Stimulated activated CD4-positive, alpha-beta T cell treated with anti-CD3 and anti-CD28 coated beads, TNF-alpha, amount 100 ng/mL, for 24 hours (primary cell): Measurements from ENCODE around the gene ZNF805.
"Not testable (repeated sequence)": the region's sequence is repeated elsewhere in the genome, so short reads cannot be mapped to it uniquely, and the experiment has no call there.

Source experiments
- DNase-seq, 3 experiments: peaks; one replicate each; pipeline ENCODE4 v3.0.0-alpha.2; 2020; ENCODE audit warnings: low read depth in 3 of 3

Gene ZNF805

DNA sequence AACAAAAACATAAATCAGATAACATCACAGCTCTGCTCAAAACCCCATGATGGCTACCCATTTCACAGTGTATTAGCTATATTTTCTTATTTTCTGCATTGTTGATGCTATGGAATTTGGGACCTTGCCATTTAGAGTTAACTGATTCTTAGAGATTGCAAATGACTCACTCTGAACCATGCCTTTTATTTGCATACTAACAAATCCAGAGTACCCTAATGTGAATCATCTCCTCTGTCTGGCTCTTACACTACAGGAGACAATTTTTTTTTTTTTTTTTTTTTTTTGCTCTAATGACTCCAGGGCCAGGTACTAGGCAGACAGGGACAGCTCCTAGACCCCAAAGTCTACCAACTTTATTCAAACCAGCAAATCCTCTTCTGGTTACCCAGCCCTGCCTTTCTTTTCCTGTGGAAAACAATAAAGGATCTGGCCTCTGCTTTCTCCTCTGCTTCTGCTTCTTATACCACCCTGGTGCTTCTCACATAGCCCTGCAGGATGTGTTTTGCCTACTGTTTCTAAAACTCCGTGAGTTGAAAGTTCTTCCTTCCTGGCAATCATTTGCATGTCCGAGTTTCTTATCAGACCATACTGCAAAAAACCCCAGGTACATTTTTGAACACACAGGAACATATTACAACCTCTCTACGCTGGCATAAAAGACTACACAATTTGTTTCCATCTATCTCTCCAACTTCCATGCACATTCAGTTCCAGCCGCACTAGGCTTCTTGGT is 29.3 kb downstream of the ZNF805 start:
- DNase-seq, result no peak

DNA sequence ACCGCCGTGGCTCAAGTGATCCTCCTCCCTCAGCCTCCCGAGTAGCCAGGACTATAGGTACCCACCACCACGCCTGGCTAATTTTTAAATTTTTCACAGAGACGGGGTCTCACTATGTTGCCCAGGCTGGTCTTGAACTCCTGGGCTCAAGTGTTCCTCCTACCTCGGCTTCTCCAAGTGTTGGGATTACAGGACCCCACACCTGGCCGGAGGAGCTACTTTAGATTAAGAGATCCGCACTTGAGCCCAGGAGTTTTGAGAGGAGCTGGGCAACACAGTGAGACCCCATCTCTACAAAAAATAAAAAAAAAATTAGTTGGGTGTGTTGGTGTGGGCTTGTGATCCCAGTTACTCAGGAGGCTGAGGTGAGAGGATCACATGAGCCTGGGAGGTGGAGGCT is 30.8 kb downstream of the ZNF805 start:
- no peak for DNase-seq

DNA sequence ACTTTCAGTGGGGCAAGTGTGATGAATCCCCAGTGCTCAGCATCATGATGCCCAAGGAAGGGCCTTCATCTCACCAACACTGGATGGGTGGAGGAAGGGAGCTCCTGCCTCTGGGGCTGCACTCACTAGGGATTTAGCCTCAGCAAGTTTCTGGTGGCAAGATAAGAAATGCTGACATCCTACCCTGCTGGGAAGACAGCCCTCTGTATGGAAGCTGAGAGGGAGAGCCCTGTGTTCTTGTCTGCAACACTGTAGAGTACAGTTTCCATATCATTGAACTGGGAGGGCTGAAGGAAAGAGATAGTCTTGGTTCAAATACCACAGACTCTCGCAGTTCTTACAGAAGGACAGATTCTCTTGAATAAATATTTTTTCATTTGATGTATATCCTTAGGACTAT is 32.6 kb downstream of the ZNF805 start:
- no peak for DNase-seq

- DNase-seq, result no peak
Observed at GRCh38 chr19:57276430-57276829, 36.0 kb downstream of the ZNF805 start.

DNA sequence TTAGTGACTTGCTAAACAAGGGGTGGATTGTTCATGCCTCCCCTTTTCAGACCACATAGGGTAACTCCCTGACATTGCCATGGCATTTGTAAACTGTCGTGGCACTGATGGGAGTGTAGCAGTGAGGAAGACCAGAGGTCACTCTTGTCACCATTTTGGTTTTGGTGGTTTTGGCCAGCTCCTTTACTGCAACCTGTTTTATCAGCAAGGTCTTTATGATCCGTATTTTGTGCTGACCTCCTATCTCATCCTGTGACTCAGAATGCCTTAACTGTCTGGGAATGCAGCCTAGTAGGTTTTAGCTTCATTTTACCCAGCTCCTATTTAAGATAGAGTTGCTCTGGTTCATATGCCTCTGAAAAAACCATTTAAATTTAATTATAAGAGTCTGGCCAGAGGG is 38.0 kb downstream of the ZNF805 start:
- DNase-seq, result not testable (repeated sequence)

- peak; percentile 60 to 74 (median 64) for DNase-seq
Observed at GRCh38 chr19:57279418-57280164, 39.2 kb downstream of the ZNF805 start.

GRCh38 chr19:57280165-57280961 is 39.9 kb downstream of the ZNF805 start, which contains the start of gene ZNF460:
TSS of gene ZNF460 (plus strand) at chr19:57280485. CDS start at chr19:57280807, 322 bp downstream.
- peak; percentile 93 to 95 (median 94) for DNase-seq

- no peak for DNase-seq
Observed at GRCh38 chr19:57280962-57281400, 40.5 kb downstream of the ZNF805 start.

DNA sequence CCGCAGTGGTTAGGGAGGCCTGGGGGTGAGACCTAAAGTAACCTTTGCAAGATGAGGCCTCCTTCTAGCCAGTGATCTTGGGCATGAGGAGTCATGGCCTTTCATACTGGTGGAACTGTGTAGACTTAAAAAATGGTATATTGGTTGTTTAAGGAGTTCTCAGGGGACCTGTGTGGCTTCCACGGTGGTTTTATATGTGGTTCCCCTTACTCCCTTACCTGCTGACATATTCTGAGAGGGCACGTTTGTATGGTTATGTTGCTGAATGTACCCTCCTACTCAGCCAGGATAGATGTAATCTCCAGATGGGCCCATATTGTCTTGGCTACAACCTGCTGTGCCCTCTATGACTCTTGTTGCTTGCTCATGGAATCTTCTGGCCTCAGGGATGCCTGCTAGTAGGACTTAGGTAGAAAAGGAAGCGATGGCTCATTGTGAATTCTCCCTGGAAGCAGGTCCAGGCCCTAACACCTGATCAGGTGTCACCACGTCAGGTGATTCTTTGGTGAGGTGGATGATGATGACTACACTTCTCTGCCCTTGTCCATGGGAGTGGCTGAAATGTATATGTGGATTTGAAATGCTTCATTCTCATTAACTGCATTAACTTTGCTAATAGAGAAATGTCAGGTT is 41.7 kb downstream of the ZNF805 start:
- DNase-seq, result no peak

DNA sequence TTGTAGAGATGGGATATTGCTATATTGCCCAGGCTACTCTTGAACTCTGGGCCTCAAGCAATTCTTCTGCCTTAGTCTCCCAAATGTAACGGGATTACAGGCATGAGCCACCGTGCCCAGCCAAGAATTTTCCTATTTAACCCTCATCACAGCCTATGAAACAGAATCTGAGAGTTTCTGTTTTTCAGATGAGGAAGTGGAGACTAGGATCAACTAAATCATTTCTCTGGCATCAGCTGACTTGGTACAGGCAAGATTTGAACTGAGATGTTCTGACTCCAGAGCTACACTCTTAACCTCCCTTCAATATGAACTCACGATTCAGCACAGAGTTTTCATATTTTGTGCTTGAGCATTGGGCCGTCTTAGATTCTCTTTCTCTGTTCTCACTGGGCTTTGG is 47.9 kb downstream of the ZNF805 start:
- no peak for DNase-seq

DNA sequence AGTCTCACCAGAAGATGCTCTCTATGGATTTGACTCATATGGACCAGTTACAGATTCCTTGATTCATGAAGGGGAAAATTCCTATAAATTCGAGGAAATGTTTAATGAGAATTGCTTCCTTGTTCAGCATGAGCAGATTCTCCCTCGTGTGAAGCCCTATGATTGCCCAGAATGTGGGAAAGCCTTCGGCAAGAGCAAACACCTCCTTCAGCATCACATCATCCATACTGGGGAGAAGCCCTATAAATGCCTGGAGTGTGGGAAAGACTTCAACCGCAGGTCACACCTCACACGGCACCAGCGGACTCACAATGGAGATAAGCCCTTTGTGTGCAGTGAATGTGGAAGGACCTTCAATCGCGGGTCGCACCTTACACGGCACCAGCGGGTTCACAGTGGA is 50.5 kb downstream of the ZNF805 start:
- no peak for DNase-seq

- DNase-seq, result no peak
Observed at GRCh38 chr19:57292547-57292946, 52.1 kb downstream of the ZNF805 start.

DNA sequence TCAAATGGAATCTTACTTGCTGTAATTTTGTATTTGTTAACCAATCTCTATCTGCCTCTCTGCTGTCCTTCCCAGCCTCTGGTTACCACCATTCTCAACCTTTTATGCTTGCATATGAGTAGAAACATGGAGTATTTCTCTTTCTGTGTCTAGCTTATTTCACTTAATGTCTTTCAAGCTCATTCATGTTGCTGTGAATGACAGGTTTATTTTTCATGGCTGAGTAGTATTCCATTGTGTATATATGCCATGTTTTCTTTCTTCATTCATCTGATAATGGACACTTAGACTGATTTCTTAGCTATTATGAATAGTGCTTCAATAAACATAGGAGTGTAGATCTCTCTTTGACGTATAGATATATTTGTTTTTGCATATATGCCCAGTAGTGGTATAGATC is 53.3 kb downstream of the ZNF805 start:
- DNase-seq, result no peak

GRCh38 chr19:57302020-57302465 is 61.6 kb downstream of the ZNF805 start:
- no peak for DNase-seq

DNA sequence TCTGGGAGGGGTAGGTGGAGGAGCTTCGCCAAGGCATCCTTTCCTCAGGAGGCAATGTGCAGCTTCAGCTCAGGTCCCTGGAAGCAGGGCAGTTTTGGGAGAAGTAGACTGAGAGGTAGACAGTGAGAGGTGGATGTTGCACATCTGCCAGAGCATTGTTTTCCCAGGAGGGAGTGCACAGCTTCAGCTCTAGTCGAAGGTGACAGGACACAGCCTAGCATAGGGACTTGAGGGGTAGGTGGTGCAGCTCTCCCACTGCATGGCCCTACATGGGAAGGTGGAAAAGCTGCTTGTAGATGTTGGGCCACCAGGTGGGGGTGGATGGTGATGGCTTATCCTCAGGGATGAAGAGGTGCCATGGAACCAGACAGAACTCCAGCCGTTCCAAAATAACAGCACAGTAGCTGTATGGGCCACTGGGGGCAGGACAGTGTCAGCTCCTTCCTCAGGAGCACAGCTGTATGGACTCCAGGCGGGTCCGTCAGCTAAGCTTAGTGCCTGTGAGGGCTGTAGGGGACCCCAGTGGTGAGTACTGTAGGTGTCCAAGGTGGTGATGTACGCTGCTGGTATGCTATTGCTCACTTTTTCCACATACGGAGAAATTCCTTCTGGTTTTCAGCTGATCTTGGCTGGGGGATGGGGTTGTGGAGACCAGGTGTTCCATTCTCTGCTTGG is 62.4 kb downstream of the ZNF805 start:
- DNase-seq, result no peak
